ENCODE results near the gene FRYL.

The FRYL gene

DNA sequence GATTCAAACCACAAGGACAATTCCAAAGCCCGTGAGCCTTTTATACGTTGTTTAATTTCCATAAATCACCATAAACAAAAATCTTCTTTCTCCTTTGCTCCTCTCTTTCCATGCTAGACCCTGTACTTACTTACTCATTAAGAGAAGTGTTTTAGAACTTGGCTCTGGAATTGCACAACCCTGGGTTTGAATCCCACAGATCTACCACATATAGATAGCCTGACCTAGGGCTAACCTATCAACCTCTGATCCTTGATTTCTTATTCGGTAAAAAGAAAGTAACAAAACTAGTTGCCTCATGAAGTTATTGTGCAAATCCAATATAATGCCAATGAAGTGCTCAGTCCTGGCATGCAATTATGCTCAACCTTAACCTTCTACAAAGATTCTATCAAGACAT lies 221.3 kb downstream of the FRYL start:
- Histone ChIP-seq H3K27ac (ENCODE audit: low read depth, low read length) (no peak overlapping the region), H3K9me3 (ENCODE audit: insufficient read depth, low read length) (no peaks in the 10 kb centered on the region), H3K9ac (ENCODE audit: low read length) (no peak overlapping the region), H3K27me3 (ENCODE audit: low read length) (no peaks in the 10 kb centered on the region), H3K4me3 (ENCODE audit: insufficient read depth, low read length, poor library complexity, severe bottlenecking) (no peak overlapping the region), H3K9me2 (replicated peaks; ENCODE audit: insufficient read depth, low read length) (no peaks in the 10 kb centered on the region), H3K36me3 (ENCODE audit: low read length) (peaks cover 30% of the 10 kb centered on the region; the same call in 1 of the 2 replicates), H3K4me2 (ENCODE audit: low read depth, low read length, poor library complexity, severe bottlenecking) (no peak overlapping the region), H3F3A (ENCODE audit: insufficient read depth) (no peaks in the 10 kb centered on the region), H2AFZ (ENCODE audit: low read depth, low read length, severe bottlenecking) (no peak overlapping the region), H3K79me2 (ENCODE audit: insufficient read depth, low read length) (no peaks in the 10 kb centered on the region), H4K20me1 (ENCODE audit: low read depth, low read length) (no peaks in the 10 kb centered on the region)
- TF ChIP-seq EZH2phosphoT487 (conservative IDR thresholded peaks at IDR 0.05; ENCODE audit: low read length), result no peak

DNA sequence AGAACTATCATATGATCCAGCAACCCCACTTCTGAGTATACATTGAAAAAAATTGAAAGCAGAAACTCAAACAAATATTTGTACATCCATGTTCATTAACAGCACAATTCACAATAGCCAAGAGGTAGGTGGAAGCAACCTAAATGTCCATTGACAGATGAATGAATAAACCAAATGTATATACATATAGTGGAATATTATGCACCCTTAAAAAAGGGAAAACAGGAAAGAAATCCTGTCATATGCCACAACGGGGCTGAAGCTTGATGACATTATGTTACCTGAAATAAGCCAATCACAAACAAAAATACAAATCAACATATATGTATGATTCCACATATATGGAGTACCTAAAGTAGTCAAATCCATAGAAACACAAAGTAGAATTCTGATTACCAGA lies 222.1 kb downstream of the FRYL start:
- Histone ChIP-seq H4K20me1 (ENCODE audit: low read depth, low read length) (no peaks in the 10 kb centered on the region), H3K9me2 (replicated peaks; ENCODE audit: insufficient read depth, low read length) (no peaks in the 10 kb centered on the region), H3K9me3 (ENCODE audit: insufficient read depth, low read length) (no peaks in the 10 kb centered on the region), H3K79me2 (ENCODE audit: insufficient read depth, low read length) (no peaks in the 10 kb centered on the region), H3K4me3 (ENCODE audit: insufficient read depth, low read length, poor library complexity, severe bottlenecking) (no peak overlapping the region), H3K27ac (ENCODE audit: low read depth, low read length) (no peak overlapping the region), H3K9ac (ENCODE audit: low read length) (no peak overlapping the region), H3F3A (ENCODE audit: insufficient read depth) (0 out of 2 replicates have a peak, but pooled peaks cover 4% of the 10 kb centered on the region), H3K36me3 (ENCODE audit: low read length) (peaks cover 30% of the 10 kb centered on the region; the same call in 1 of the 2 replicates), H3K27me3 (ENCODE audit: low read length) (no peaks in the 10 kb centered on the region), H3K4me2 (ENCODE audit: low read depth, low read length, poor library complexity, severe bottlenecking) (no peak overlapping the region), H2AFZ (ENCODE audit: low read depth, low read length, severe bottlenecking) (no peak overlapping the region)
- TF ChIP-seq, protein P1, sequence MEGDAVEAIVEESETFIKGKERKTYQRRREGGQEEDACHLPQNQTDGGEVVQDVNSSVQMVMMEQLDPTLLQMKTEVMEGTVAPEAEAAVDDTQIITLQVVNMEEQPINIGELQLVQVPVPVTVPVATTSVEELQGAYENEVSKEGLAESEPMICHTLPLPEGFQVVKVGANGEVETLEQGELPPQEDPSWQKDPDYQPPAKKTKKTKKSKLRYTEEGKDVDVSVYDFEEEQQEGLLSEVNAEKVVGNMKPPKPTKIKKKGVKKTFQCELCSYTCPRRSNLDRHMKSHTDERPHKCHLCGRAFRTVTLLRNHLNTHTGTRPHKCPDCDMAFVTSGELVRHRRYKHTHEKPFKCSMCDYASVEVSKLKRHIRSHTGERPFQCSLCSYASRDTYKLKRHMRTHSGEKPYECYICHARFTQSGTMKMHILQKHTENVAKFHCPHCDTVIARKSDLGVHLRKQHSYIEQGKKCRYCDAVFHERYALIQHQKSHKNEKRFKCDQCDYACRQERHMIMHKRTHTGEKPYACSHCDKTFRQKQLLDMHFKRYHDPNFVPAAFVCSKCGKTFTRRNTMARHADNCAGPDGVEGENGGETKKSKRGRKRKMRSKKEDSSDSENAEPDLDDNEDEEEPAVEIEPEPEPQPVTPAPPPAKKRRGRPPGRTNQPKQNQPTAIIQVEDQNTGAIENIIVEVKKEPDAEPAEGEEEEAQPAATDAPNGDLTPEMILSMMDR (IDR thresholded peaks at IDR 0.05; ENCODE audit: insufficient read depth, low read length, poor library complexity, severe bottlenecking), result no peak
- TF ChIP-seq EZH2phosphoT487 (conservative IDR thresholded peaks at IDR 0.05; ENCODE audit: low read length), result no peak

DNA sequence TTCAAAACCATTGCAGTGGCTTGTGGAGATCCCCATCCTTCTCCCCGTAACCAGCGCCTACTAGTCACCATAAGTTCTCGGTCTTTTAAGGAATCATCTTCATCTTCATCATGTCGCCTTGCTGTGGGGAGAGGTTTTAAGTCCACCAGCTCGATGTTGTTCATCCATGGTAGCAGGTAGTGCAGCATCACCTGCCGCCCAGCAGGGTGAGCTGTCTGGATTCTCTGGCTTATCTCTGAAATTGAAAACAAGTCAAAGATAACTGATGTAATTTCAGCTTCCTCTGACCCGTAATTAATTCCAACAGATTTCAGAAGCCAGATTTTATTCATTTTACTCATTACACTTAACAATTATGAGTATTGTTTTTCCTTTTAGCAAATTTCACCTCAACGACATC lies 222.6 kb downstream of the FRYL start:
- Histone ChIP-seq H3K9me3 (ENCODE audit: insufficient read depth, low read length) (no peaks in the 10 kb centered on the region), H3K9ac (ENCODE audit: low read length) (no peak overlapping the region), H4K20me1 (ENCODE audit: low read depth, low read length) (no peaks in the 10 kb centered on the region), H3F3A (ENCODE audit: insufficient read depth) (peaks cover 4% of the 10 kb centered on the region; the same call in 1 of the 2 replicates), H3K27me3 (ENCODE audit: low read length) (no peaks in the 10 kb centered on the region), H3K4me3 (ENCODE audit: insufficient read depth, low read length, poor library complexity, severe bottlenecking) (no peak overlapping the region), H3K4me2 (ENCODE audit: low read depth, low read length, poor library complexity, severe bottlenecking) (no peak overlapping the region), H3K9me2 (replicated peaks; ENCODE audit: insufficient read depth, low read length) (no peaks in the 10 kb centered on the region), H3K79me2 (ENCODE audit: insufficient read depth, low read length) (no peaks in the 10 kb centered on the region), H3K36me3 (ENCODE audit: low read length) (peaks cover 33% of the 10 kb centered on the region; the same call in 1 of the 2 replicates), H3K27ac (ENCODE audit: low read depth, low read length) (no peak overlapping the region), H2AFZ (ENCODE audit: low read depth, low read length, severe bottlenecking) (no peak overlapping the region)
- TF ChIP-seq, protein P1 (IDR thresholded peaks at IDR 0.05; ENCODE audit: insufficient read depth, low read length, poor library complexity, severe bottlenecking), result no peak
- TF ChIP-seq EZH2phosphoT487 (conservative IDR thresholded peaks at IDR 0.05; ENCODE audit: low read length), result no peak

DNA sequence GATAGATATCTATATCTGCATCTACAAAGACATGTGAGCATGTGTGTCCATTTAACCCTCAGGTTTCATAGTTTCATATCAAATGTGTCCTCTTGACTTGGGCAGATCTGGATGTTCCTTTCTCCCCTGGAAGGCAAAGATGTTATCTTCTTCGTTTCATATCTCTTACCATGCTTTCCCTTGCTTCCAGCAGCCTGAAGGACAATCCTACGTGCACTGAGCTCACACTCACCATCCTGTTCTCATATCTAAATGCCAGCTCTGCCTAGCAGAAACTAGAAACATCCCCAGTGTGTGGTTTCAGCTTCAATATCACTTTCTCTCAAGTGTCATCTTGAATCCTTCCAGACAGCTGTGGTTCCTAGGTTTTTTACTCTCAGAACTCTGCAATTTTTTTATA lies 223.8 kb downstream of the FRYL start:
- peaks cover 31% of the 10 kb centered on the region; the same call in 1 of the 2 replicates for H3K36me3 ChIP-seq (ENCODE audit: low read length)

More for the DNA sequence above, 223.8 kb downstream of the FRYL start:
- Histone ChIP-seq H3K9ac (ENCODE audit: low read length) (no peak overlapping the region), H3K9me3 (ENCODE audit: insufficient read depth, low read length) (no peaks in the 10 kb centered on the region), H3K4me3 (ENCODE audit: insufficient read depth, low read length, poor library complexity, severe bottlenecking) (no peak overlapping the region), H2AFZ (ENCODE audit: low read depth, low read length, severe bottlenecking) (no peak overlapping the region), H3K79me2 (ENCODE audit: insufficient read depth, low read length) (no peaks in the 10 kb centered on the region), H3K27ac (ENCODE audit: low read depth, low read length) (no peak overlapping the region), H3K9me2 (replicated peaks; ENCODE audit: insufficient read depth, low read length) (no peaks in the 10 kb centered on the region), H3F3A (ENCODE audit: insufficient read depth) (peaks cover 4% of the 10 kb centered on the region; the same call in 1 of the 2 replicates), H3K4me2 (ENCODE audit: low read depth, low read length, poor library complexity, severe bottlenecking) (no peak overlapping the region), H3K27me3 (ENCODE audit: low read length) (no peaks in the 10 kb centered on the region), H4K20me1 (ENCODE audit: low read depth, low read length) (no peaks in the 10 kb centered on the region)
- TF ChIP-seq, protein P1 (IDR thresholded peaks at IDR 0.05; ENCODE audit: insufficient read depth, low read length, poor library complexity, severe bottlenecking), result no peak
- TF ChIP-seq EZH2phosphoT487 (conservative IDR thresholded peaks at IDR 0.05; ENCODE audit: low read length), result no peak

Data from SU-DHL-6 (cell line).